MM.1S (cell line): ENCODE measurements around the gene AKAP1.

Experiments
- DNase-seq: peaks from one replicate; pipeline ENCODE4 v3.0.0-alpha.2; 2015
- H2AFZ ChIP-seq: fragments of 300-600 bp; sonication (generic); 2 replicates; pipeline ENCODE4 v1.6.0; 2016; ENCODE audit warnings: antibody characterized with exemption, low read length
- H3F3A ChIP-seq: fragments of 300-600 bp; sonication (generic); 2 replicates; pipeline ENCODE4 v1.6.1; 2016; ENCODE audit warnings: mild to moderate bottlenecking, antibody characterized with exemption, low read length, moderate library complexity, mixed read lengths; ENCODE audit not compliant: insufficient read depth
- H3K27ac ChIP-seq: fragments of 300-600 bp; sonication (generic); 2 replicates; pipeline ENCODE4 v1.5.1; 2016; ENCODE audit warnings: mild to moderate bottlenecking, low read length
- H3K27me3 ChIP-seq: fragments of 300-600 bp; sonication (generic); replicated peaks from 2 replicates; pipeline ENCODE4 v1.6.0; 2016; ENCODE audit warnings: low read length; ENCODE audit not compliant: insufficient read depth
- H3K36me3 ChIP-seq: fragments of 300-600 bp; sonication (generic); replicated peaks from 2 replicates; pipeline ENCODE4 v1.6.1; 2016; ENCODE audit warnings: mild to moderate bottlenecking, low read length, mixed read lengths; ENCODE audit not compliant: insufficient read depth
- H3K4me1 ChIP-seq: fragments of 300-600 bp; sonication (generic); 2 replicates; pipeline ENCODE4 v1.6.1; 2016; ENCODE audit warnings: low read length, mixed read lengths
- H3K4me2 ChIP-seq: fragments of 300-600 bp; sonication (generic); 2 replicates; pipeline ENCODE4 v1.6.0; 2016; ENCODE audit warnings: low read depth, low read length
- H3K4me3 ChIP-seq: fragments of 300-600 bp; sonication (generic); 2 replicates; pipeline ENCODE4 v1.5.1; 2016; ENCODE audit warnings: low read length, mixed read lengths
- H3K79me2 ChIP-seq: fragments of 300-600 bp; sonication (generic); 2 replicates; pipeline ENCODE4 v1.6.1; 2016; ENCODE audit warnings: mixed run types, low read length, mixed read lengths
- H3K9ac ChIP-seq: fragments of 300-600 bp; sonication (generic); 2 replicates; pipeline ENCODE4 v1.6.1; 2016; ENCODE audit warnings: low read length, mixed read lengths
- H3K9me2 ChIP-seq: fragments of 300-600 bp; sonication (generic); replicated peaks from 2 replicates; pipeline ENCODE4 v1.6.1; 2016; ENCODE audit warnings: mild to moderate bottlenecking, low read length, mixed read lengths; ENCODE audit not compliant: insufficient read depth
- H3K9me3 ChIP-seq: fragments of 300-600 bp; sonication (generic); replicated peaks from 2 replicates; pipeline ENCODE4 v1.6.1; 2016; ENCODE audit warnings: mild to moderate bottlenecking, low read length, mixed read lengths; ENCODE audit not compliant: insufficient read depth
- H4K20me1 ChIP-seq: fragments of 300-600 bp; sonication (generic); 2 replicates; pipeline ENCODE4 v1.6.1; 2016; ENCODE audit warnings: mild to moderate bottlenecking, low read length, moderate library complexity, mixed read lengths; ENCODE audit not compliant: insufficient read depth
- CTCF ChIP-seq: fragments of 300-600 bp; sonication (generic); IDR thresholded peaks from 2 replicates; pipeline ENCODE4 v1.5.1; 2016; ENCODE audit warnings: antibody characterized with exemption, low read length, mixed read lengths
- EZH2 ChIP-seq: fragments of 300-600 bp; sonication (generic); optimal IDR thresholded peaks from 2 replicates; pipeline ENCODE3; 2017; ENCODE audit warnings: low read depth, mild to moderate bottlenecking, antibody characterized with exemption, low read length, mixed read lengths
- EZH2phosphoT487 ChIP-seq: fragments of 300-600 bp; sonication (generic); IDR thresholded peaks from 2 replicates; pipeline ENCODE4 v1.6.1; 2018; ENCODE audit warnings: antibody characterized with exemption, low read length

The AKAP1 gene

GRCh38 chr17:57092779-57093178 is 7.7 kb downstream of the AKAP1 start:
- Histone ChIP-seq H4K20me1 (peaks cover 45% of the 10 kb centered on the region), H3K4me1 (peaks cover 11% of the 10 kb centered on the region), H3K9ac (no peak overlapping the region), H3K4me3 (no peak overlapping the region), H3K4me2 (no peak overlapping the region), H2AFZ (no peak overlapping the region), H3F3A (no peaks in the 10 kb centered on the region), H3K27me3 (no peaks in the 10 kb centered on the region), H3K9me2 (no peaks in the 10 kb centered on the region), H3K9me3 (no peaks in the 10 kb centered on the region), H3K27ac (no peak overlapping the region), H3K36me3 (no peaks in the 10 kb centered on the region), H3K79me2 (peaks cover 100% of the 10 kb centered on the region)
- DNase-seq, result no peak
- TF ChIP-seq EZH2 (no peak), EZH2phosphoT487 (no peak)

GRCh38 chr17:57096472-57097202 is 11.6 kb downstream of the AKAP1 start:
- H3K27me3 ChIP-seq, result no peaks in the 10 kb centered on the region
- H3K4me2 ChIP-seq, result no peak overlapping the region
- H3K27ac ChIP-seq, result no peak overlapping the region

GRCh38 chr17:57097832-57098421 is 12.9 kb downstream of the AKAP1 start:
- Histone ChIP-seq H4K20me1 (peaks cover 23% of the 10 kb centered on the region), H3K9ac (no peak overlapping the region), H3K4me3 (no peak overlapping the region), H3K4me2 (no peak overlapping the region), H3K79me2 (peaks cover 98% of the 10 kb centered on the region), H3K9me3 (no peaks in the 10 kb centered on the region), H3K27me3 (no peaks in the 10 kb centered on the region), H3K4me1 (no peaks in the 10 kb centered on the region), H3K9me2 (no peaks in the 10 kb centered on the region), H3F3A (no peaks in the 10 kb centered on the region), H3K27ac (no peak overlapping the region), H3K36me3 (no peaks in the 10 kb centered on the region), H2AFZ (no peak overlapping the region)
- TF ChIP-seq EZH2phosphoT487, result no peak
- TF ChIP-seq EZH2, result no peak
- no peak for TF ChIP-seq CTCF
- DNase-seq, result no peak

More at GRCh38 chr17:57096472-57097202, 11.6 kb downstream of the AKAP1 start:
- Histone ChIP-seq H4K20me1 (peaks cover 24% of the 10 kb centered on the region), H3K9me3 (no peaks in the 10 kb centered on the region), H3K9ac (no peak overlapping the region), H3F3A (no peaks in the 10 kb centered on the region), H2AFZ (no peak overlapping the region), H3K4me1 (no peaks in the 10 kb centered on the region), H3K36me3 (no peaks in the 10 kb centered on the region), H3K79me2 (peaks cover 98% of the 10 kb centered on the region), H3K9me2 (no peaks in the 10 kb centered on the region), H3K4me3 (no peak overlapping the region)
- no peak for TF ChIP-seq CTCF
- TF ChIP-seq EZH2, result no peak
- no peak for TF ChIP-seq EZH2phosphoT487
- no peak for DNase-seq

- Histone ChIP-seq H3K4me2 (no peak overlapping the region), H3K9me3 (no peaks in the 10 kb centered on the region), H3K9ac (no peak overlapping the region), H3K36me3 (no peaks in the 10 kb centered on the region), H3K9me2 (no peaks in the 10 kb centered on the region), H2AFZ (no peak overlapping the region), H3K4me1 (no peaks in the 10 kb centered on the region), H3K4me3 (no peak overlapping the region), H3K27me3 (no peaks in the 10 kb centered on the region), H3K27ac (no peak overlapping the region), H4K20me1 (peaks cover 14% of the 10 kb centered on the region; the same call in 1 of the 2 replicates), H3K79me2 (peaks cover 98% of the 10 kb centered on the region), H3F3A (no peaks in the 10 kb centered on the region)
- DNase-seq, result no peak
- TF ChIP-seq EZH2 (no peak), CTCF (no peak), EZH2phosphoT487 (no peak)
These were observed 14.1 kb downstream of the AKAP1 start for GRCh38 chr17:57099165-57099564.
